Ovary (tissue), 9 donors: ENCODE data around the gene POLK. TPM values are rescaled to one million over a fixed set of nuclear protein-coding genes. Genes with fewer than 3 reads are reported as not detected.
"Not testable (repeated sequence)": the region's sequence is repeated elsewhere in the genome, so short reads cannot be mapped to it uniquely, and the experiment has no call there.

Experiments
- DNase-seq, 5 donors: peaks; one replicate each; pipeline ENCODE4 v3.0.0-alpha.2; 2019 to 2020
- H3K27ac ChIP-seq, 2 donors: fragments of 200-600 bp; one replicate each; pipeline versions ENCODE4 v1.5.1 to v1.8.0; 2019 to 2022
- H3K27me3 ChIP-seq: fragments of 200-600 bp; one replicate; pipeline ENCODE4 v1.8.0; 2022
- H3K36me3 ChIP-seq: fragments of 200-600 bp; sonication (generic); one replicate; pipeline ENCODE4 v1.5.1; 2019
- H3K4me1 ChIP-seq: one replicate; pipeline ENCODE4 v1.8.1; 2013; ENCODE audit warnings: mild to moderate bottlenecking, moderate library complexity; ENCODE audit not compliant: insufficient read depth
- H3K4me3 ChIP-seq: fragments of 200-600 bp; sonication (generic); one replicate; pipeline ENCODE4 v1.5.1; 2017
- H3K9me3 ChIP-seq, 2 donors: fragments of 200-600 bp in 1 of 2; sonication (generic) in 1 of 2; one replicate each; pipeline versions ENCODE4 v1.5.1 to v1.8.1; 2013 to 2019; ENCODE audit warnings: mild to moderate bottlenecking in 1 of 2, moderate library complexity in 1 of 2
- EP300 ChIP-seq: sonication (generic); formaldehyde crosslinking; IDR thresholded peaks from one replicate; pipeline ENCODE4 v1.6.1; 2017; ENCODE audit warnings: antibody characterized with exemption
- POLR2A ChIP-seq: fragments of 450-650 bp; IDR thresholded peaks from one replicate; pipeline ENCODE4 v1.6.1; 2017; ENCODE audit warnings: antibody characterized with exemption, mild to moderate bottlenecking, moderate library complexity
- WGBS, 3 donors: extraction: QIAGEN DNeasy Blood & Tissue Kit in 1 of 3; methylation state at CpG; one replicate each; pipeline versions ENCODE4 v1.1.5 to v1.1.7; 2013 to 2017; 5-methylcytosine and 5-hydroxymethylcytosine counted together
- intact Hi-C, 4 donors: fragments of 100-400 bp; cut with DNase I; formaldehyde crosslinking; loops; one replicate each; pipeline versions ENCODE4 v1.11.0 to v1.15.1; 2022 to 2023
- polyA plus RNA-seq, 2 donors: library from polyadenylated mRNA; stranded (reverse); fragments of 200-250 nt in 1 of 2; fragments of 350-450 nt in 1 of 2; fragmentation: Illumina TruSeq in 1 of 2; extraction: RNeasy Lipid Tissue Mini Kit (QIAGEN cat#74804) in 1 of 2; gene quantifications; one replicate each; pipeline ENCODE4 v1.2.3, GENCODE V29; 2013 to 2014
- total RNA-seq, 7 donors: library from RNA; depleted of rRNA in 2 of 7; stranded (reverse); fragments of >200 nt in 2 of 7; fragmentation: NEBNext Ultra II Directional in 3 of 7; extraction: Animal tissue kit (Norgen Biotek cat#: 25700) in 3 of 7; gene quantifications; one replicate each; pipeline versions ENCODE4 v1.1.0 to v1.2.4, GENCODE V29; 2016 to 2023
- TF ChIP-seq, protein P1 (sequence below), 3 donors: fragments of 450-650 bp in 2 of 3; fragments of 200-600 bp in 1 of 3; IDR thresholded peaks; one replicate each; pipeline versions ENCODE4 v1.5.1 to v1.8.0; 2016 to 2022; ENCODE audit warnings: antibody characterized with exemption in 3 of 3, mild to moderate bottlenecking in 1 of 3
- donor health status: DM: no; HTN: no; CAD: no; lungs with moderate emphysema.
- donor health status: DM: no; HTN: no; CAD: no.
- donor health status: Bipolar disorder and iron deficiency.
- donor health status: DM: yes; HTN: yes; CAD: no.
- donor health status: DM: no; HTN: no; CAD: no.
- donor health status: DM: yes; HTN: yes; CAD: no.

POLK gene
- total and polyA plus RNA-seq, 9 donors: 9.3 to 41.0 (median 32.4) TPM

DNA sequence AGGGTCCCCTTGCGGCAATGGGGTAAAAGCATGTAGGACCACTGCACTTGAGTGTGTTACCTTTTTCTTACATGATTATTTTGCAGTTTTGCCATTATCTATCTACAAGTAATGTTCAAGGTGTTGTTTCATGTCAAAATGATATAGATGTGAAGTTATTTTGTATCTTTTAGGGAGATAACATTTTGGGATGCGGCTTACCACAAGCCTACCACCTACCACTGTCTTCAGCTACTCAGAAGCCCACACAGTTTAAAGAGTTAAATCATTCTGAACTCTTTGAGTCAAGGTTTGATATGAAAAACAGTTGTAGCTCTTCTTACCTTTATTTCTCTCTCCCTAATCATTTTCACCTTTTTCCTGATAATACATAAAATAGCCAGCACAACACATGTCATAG is 20.1 kb upstream of the POLK start:
- intact Hi-C loops: no loop called here
- H3K27ac ChIP-seq: no peak overlapping the region
- no peaks in the 10 kb centered on the region for H3K27me3 ChIP-seq
- DNase-seq: no peak
- no peaks in the 10 kb centered on the region for H3K4me1 ChIP-seq
- TF ChIP-seq POLR2A (no peak), EP300 (no peak)
- TF ChIP-seq, protein P1, sequence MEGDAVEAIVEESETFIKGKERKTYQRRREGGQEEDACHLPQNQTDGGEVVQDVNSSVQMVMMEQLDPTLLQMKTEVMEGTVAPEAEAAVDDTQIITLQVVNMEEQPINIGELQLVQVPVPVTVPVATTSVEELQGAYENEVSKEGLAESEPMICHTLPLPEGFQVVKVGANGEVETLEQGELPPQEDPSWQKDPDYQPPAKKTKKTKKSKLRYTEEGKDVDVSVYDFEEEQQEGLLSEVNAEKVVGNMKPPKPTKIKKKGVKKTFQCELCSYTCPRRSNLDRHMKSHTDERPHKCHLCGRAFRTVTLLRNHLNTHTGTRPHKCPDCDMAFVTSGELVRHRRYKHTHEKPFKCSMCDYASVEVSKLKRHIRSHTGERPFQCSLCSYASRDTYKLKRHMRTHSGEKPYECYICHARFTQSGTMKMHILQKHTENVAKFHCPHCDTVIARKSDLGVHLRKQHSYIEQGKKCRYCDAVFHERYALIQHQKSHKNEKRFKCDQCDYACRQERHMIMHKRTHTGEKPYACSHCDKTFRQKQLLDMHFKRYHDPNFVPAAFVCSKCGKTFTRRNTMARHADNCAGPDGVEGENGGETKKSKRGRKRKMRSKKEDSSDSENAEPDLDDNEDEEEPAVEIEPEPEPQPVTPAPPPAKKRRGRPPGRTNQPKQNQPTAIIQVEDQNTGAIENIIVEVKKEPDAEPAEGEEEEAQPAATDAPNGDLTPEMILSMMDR (IDR thresholded peaks at IDR 0.05): no peak
- no peak overlapping the region for H3K4me3 ChIP-seq
- WGBS, 3 donors: 97 to 100% (median 98%) methylated on average over 2 of the region's 2 CpGs
- no peaks in the 10 kb centered on the region for H3K36me3 ChIP-seq
- no peaks in the 10 kb centered on the region for H3K9me3 ChIP-seq

DNA sequence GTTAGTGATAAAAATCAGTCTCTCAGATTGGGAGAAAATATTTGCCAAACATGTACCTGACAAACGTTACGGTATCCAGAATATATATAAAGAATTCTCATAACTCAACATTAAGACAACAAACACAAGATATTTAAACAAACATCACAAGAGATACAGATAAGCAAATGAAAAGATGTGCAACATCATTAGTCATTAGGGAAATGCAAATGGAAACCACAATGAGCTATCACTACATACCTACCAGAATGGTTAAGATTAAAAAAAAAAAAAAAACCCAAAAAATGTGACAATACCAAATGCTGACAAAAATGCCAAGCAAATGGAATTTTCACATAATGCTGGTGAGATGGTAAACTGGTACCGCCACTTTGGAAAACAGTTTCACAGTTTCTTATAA is 15.7 kb upstream of the POLK start:
- WGBS, 3 donors: 90 to 93% (median 93%) methylated on average over 3 of the region's 3 CpGs
- no peak for TF ChIP-seq POLR2A
- TF ChIP-seq, protein P1 (IDR thresholded peaks at IDR 0.05): no peak
- H3K4me3 ChIP-seq: no peak overlapping the region

DNA sequence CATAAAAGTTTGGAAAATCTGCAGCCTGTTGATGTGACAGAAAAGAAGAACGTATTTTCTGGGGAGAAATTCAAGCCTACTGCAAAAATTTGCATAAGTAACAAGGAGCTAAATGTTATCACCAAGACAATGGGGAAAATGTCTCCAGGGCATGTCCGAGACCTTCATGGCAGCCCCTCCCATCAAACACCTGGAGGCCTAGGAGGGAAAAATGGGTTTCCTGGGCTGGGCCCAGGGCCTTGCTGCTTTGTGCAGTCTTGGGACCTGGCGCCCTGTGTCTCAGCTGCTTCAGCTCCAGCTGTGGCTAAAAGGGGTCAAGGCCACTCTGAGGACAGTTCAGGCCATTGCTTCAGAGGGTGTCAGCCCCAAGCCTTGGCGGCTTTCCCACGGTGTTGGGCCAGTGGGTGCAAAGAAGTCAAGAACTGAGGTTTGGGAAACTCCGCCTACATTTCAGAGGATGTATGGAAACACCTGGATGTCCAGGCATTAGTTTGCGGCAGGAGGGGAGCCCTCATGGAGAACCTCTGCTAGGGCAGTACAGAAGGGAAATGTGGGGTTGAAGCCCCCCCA is 13.4 kb upstream of the POLK start:
- Histone ChIP-seq H3K4me3 (no peak overlapping the region), H3K27me3 (no peaks in the 10 kb centered on the region), H3K27ac (no peak overlapping the region), H3K9me3 (no peaks in the 10 kb centered on the region), H3K4me1 (no peaks in the 10 kb centered on the region), H3K36me3 (no peaks in the 10 kb centered on the region)
- intact Hi-C loops: no loop called here
- DNase-seq: no peak
- no peak for TF ChIP-seq EP300
- WGBS, 3 donors: 91 to 98% (median 97%) methylated on average over 7 of the region's 7 CpGs

More for the DNA sequence above, 15.7 kb upstream of the POLK start:
- Histone ChIP-seq H3K27ac (no peak overlapping the region), H3K27me3 (no peaks in the 10 kb centered on the region), H3K36me3 (no peaks in the 10 kb centered on the region), H3K9me3 (no peaks in the 10 kb centered on the region), H3K4me1 (no peaks in the 10 kb centered on the region)
- intact Hi-C loops: no loop called here
- no peak for DNase-seq

DNA sequence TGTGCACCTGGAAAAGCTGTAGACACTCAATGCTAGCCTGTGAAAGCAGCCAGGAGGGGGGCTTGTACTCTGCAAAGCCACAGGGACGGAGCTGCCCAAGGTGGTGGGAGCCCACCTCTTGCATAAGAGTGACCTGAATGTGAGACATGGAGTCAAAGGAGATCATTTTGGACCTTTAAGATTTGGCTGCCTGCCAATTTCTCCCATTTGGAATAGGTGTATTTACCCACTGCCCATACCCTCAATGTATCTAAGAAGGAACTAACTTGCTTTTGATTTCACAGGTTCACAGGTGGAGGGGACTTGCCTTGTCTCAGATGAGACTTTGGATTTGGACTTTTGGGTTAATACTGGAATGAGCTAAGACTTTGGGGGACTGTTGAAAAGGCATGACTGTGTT is 12.8 kb upstream of the POLK start:
- intact Hi-C loops, H3K36me3 ChIP-seq, H3K4me3 ChIP-seq, H3K27me3 ChIP-seq, DNase-seq, H3K4me1 ChIP-seq, H3K9me3 ChIP-seq, H3K27ac ChIP-seq: not testable (repeated sequence)
- 100% methylated on average over 1 of the region's 1 CpG for WGBS, 3 donors

DNA sequence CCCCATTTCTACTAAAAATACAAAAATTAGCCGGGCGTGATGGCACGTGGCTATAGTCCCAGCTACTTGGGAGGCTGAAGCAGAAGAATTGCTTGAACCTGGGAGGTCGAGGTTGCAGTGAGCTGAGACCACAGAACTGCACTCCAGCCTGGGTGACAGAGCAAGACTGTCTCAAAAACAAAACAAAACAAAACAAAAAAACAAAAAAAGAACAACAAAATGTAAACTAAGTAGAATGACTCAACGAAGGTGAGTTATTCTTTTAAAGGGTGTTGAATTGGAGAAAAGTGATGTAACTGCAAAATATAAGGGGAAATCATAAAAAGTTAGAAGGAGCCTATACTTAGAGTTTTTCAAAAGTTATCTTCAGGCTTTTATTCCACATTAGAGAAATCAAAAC is 6.6 kb upstream of the POLK start:
- H3K27ac ChIP-seq, H3K27me3 ChIP-seq, H3K9me3 ChIP-seq, H3K4me3 ChIP-seq, intact Hi-C loops, H3K4me1 ChIP-seq, DNase-seq, H3K36me3 ChIP-seq: not testable (repeated sequence)
- WGBS, 3 donors: 92 to 94% (median 94%) methylated on average over 5 of the region's 5 CpGs

DNA sequence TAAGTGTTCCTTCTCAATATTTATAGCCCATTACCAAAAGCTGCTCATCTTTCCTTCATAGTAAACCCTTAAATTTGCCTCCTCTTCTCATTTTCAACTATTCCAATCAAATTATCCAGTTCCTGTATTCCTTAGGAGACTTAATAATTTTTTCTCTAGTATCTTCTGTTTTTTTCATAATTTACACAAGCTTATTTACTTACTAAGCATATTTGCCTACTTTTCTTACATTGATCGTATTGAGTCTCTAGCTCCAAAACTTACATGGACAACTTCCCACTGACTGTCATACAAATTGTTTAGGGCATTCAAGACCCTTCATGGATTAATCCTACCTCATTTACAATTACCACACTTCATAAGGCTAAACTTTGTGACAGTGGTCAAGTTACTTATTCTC is 3.9 kb upstream of the POLK start:
- no peak overlapping the region for H3K4me3 ChIP-seq
- DNase-seq: no peak
- TF ChIP-seq EP300 (no peak), POLR2A (no peak)
- TF ChIP-seq, protein P1 (IDR thresholded peaks at IDR 0.05): no peak
- no peaks in the 10 kb centered on the region for H3K9me3 ChIP-seq
- no peaks in the 10 kb centered on the region for H3K27me3 ChIP-seq
- H3K27ac ChIP-seq: no peak overlapping the region
- WGBS, 3 donors: 95 to 100% (median 98%) methylated on average over 1 of the region's 1 CpG
- H3K36me3 ChIP-seq: no peaks in the 10 kb centered on the region
- intact Hi-C loops: no loop called here
- peaks cover 2% of the 10 kb centered on the region for H3K4me1 ChIP-seq
